CD4-positive, alpha-beta memory T cell (primary cell): ENCODE data around the gene EIPR1. TPM values are rescaled to one million over a fixed set of nuclear protein-coding genes. Genes with fewer than 3 reads are reported as not detected.

Source experiments
- CTCF ChIA-PET: fragments of 350-600 bp; sonication (Branson Sonifier 250); formaldehyde crosslinking; loops from one replicate; lab custom pipeline; 2021; ENCODE audit warnings: inconsistent platforms; ENCODE audit not compliant: partially characterized antibody; lab: Charles Lee
- POLR2A ChIA-PET: fragments of 350-600 bp; sonication (Branson Sonifier 250); formaldehyde crosslinking; loops from one replicate; lab custom pipeline; 2021; ENCODE audit not compliant: partially characterized antibody; lab: Charles Lee
- DNase-seq, 5 donors: peaks; one replicate each; pipeline versions ENCODE4 v3.0.0 to v3.0.0-alpha.2; 2020 to 2022; ENCODE audit warnings: mixed read lengths in 1 of 5
- H3K27ac ChIP-seq: one replicate; pipeline ENCODE4 v1.7.0; 2013; ENCODE audit warnings: low read depth, low read length
- H3K27me3 ChIP-seq: 2 replicates; pipeline ENCODE4 v1.7.0; 2013; ENCODE audit warnings: mild to moderate bottlenecking, low read length, moderate library complexity; ENCODE audit not compliant: insufficient read depth
- H3K36me3 ChIP-seq: 2 replicates; pipeline ENCODE4 v1.7.0; 2013; ENCODE audit warnings: mild to moderate bottlenecking, low read length, moderate library complexity; ENCODE audit not compliant: insufficient read depth
- H3K4me1 ChIP-seq: 2 replicates; pipeline ENCODE4 v1.7.0; 2013; ENCODE audit warnings: mild to moderate bottlenecking, low read length, moderate library complexity; ENCODE audit not compliant: insufficient read depth
- H3K4me3 ChIP-seq, 2 donors: one replicate each; pipeline ENCODE4 v1.7.0; 2013; ENCODE audit warnings: low read length in 2 of 2, mild to moderate bottlenecking in 1 of 2
- H3K9me3 ChIP-seq, 2 donors: one replicate each; pipeline ENCODE4 v1.7.0; 2013; ENCODE audit warnings: low read length in 2 of 2, control low read depth in 1 of 2; ENCODE audit not compliant: control insufficient read depth in 1 of 2
- H3K27ac Mint-ChIP-seq, 7 donors: one replicate each; pipeline ENCODE4 v1.8.0; 2020 to 2021; ENCODE audit warnings: mixed read lengths in 7 of 7, mild to moderate bottlenecking in 6 of 7, inconsistent platforms in 3 of 7, moderate library complexity in 3 of 7
- H3K27me3 Mint-ChIP-seq, 2 donors: one replicate each; pipeline ENCODE4 v1.8.0; 2020 to 2021; ENCODE audit warnings: mixed read lengths in 2 of 2
- H3K36me3 Mint-ChIP-seq, 2 donors: one replicate each; pipeline ENCODE4 v1.8.0; 2020 to 2021; ENCODE audit warnings: mixed read lengths in 2 of 2, inconsistent platforms in 1 of 2, mild to moderate bottlenecking in 1 of 2
- H3K4me1 Mint-ChIP-seq, 4 donors: one replicate each; pipeline ENCODE4 v1.8.0; 2020 to 2021; ENCODE audit warnings: mixed read lengths in 4 of 4, mild to moderate bottlenecking in 1 of 4
- H3K4me3 Mint-ChIP-seq, 8 donors: one replicate each; pipeline ENCODE4 v1.8.0; 2020 to 2021; ENCODE audit warnings: mixed read lengths in 8 of 8, mild to moderate bottlenecking in 7 of 8, moderate library complexity in 6 of 8, inconsistent platforms in 3 of 8
- H3K9me3 Mint-ChIP-seq, 8 donors: one replicate each; pipeline ENCODE4 v1.8.0; 2020 to 2021; ENCODE audit warnings: mixed read lengths in 8 of 8, mild to moderate bottlenecking in 5 of 8, inconsistent platforms in 3 of 8, moderate library complexity in 1 of 8
- intact Hi-C: fragments of 100-400 bp; cut with micrococcal nuclease; formaldehyde crosslinking; loops from one replicate; pipeline ENCODE4 v1.15.1; 2023
- polyA plus RNA-seq, 2 donors: library from polyadenylated mRNA; unstranded; fragments of 300-500 nt; fragmentation: Illumina TruSeq; gene quantifications; one replicate each; pipeline ENCODE4 v1.2.3, GENCODE V29; 2021
- total RNA-seq, 2 experiments: library from RNA; stranded (reverse); gene quantifications; one replicate each; pipeline ENCODE4 v1.2.3, GENCODE V29; 2021

Gene EIPR1
- total and polyA plus RNA-seq, 4 experiments from 2014 or later: 18.2 to 48.0 (median 26.2) TPM

- H3K9me3 Mint-ChIP-seq: no peaks in the 10 kb centered on the region
- no peaks in the 10 kb centered on the region for H3K27me3 Mint-ChIP-seq
- Histone ChIP-seq H3K4me3 (no peak overlapping the region), H3K4me1 (peaks cover 50% of the 10 kb centered on the region), H3K27me3 (no peaks in the 10 kb centered on the region), H3K36me3 (no peaks in the 10 kb centered on the region), H3K27ac (peak overlapping the region; percentile 36), H3K9me3 (no peaks in the 10 kb centered on the region)
- intact Hi-C loops: loop anchor here (2.0 kb wide), 1 partner anchor 19 kb away; no protein-coding TSS in a partner anchor
- H3K27ac Mint-ChIP-seq: peak overlapping the region; percentile 26 to 93 (median 87)
- H3K4me3 Mint-ChIP-seq: peak overlapping the region; percentile 32 to 81 (median 73)
- no peak for DNase-seq
- peaks cover 2 to 7% of the 10 kb centered on the region in 2 donors for H3K36me3 Mint-ChIP-seq
- ChIA-PET CTCF (interaction anchor here (0.9 to 1.1 kb wide), 2 partner anchors 18 to 409 kb away, joined by 3 read pairs; no protein-coding TSS in a partner anchor), POLR2A (interaction anchor here (1.1 to 2.4 kb wide), 5 partner anchors 18 to 277 kb away, joined by 3 to 23 read pairs (median 4); partner anchors contain the start of genes EIPR1 and TRAPPC12)
- H3K4me1 Mint-ChIP-seq: peaks cover 12 to 29% (median 19%) of the 10 kb centered on the region in 4 donors
These were observed 135.5 kb downstream of the EIPR1 start for GRCh38 chr2:3241971-3242746.

- peaks cover 17 to 32% (median 20%) of the 10 kb centered on the region in 4 donors for H3K4me1 Mint-ChIP-seq
- Histone ChIP-seq H3K27me3 (no peaks in the 10 kb centered on the region), H3K4me1 (peaks cover 50% of the 10 kb centered on the region), H3K4me3 (no peak overlapping the region), H3K36me3 (no peaks in the 10 kb centered on the region), H3K27ac (no peak overlapping the region), H3K9me3 (no peaks in the 10 kb centered on the region)
- ChIA-PET CTCF (no interaction called here), POLR2A (interaction anchor here (0.8 kb wide), 1 partner anchor 9 kb away, joined by 3 read pairs; no protein-coding TSS in a partner anchor)
- H3K36me3 Mint-ChIP-seq: peaks cover 4 to 16% of the 10 kb centered on the region in 2 donors
- no peaks in the 10 kb centered on the region for H3K9me3 Mint-ChIP-seq
- intact Hi-C loops: no loop called here
- H3K27ac Mint-ChIP-seq: peak overlapping the region in 1 of 7 donors; percentile 32
- no peak overlapping the region for H3K4me3 Mint-ChIP-seq
- H3K27me3 Mint-ChIP-seq: no peaks in the 10 kb centered on the region
- DNase-seq: peak in 3 of 5 donors; percentile 21 to 43 (median 30)
These were observed 138.4 kb downstream of the EIPR1 start for GRCh38 chr2:3238951-3239841.

- ChIA-PET CTCF (interaction anchor here (0.7 kb wide), 1 partner anchor 151 kb away, joined by 3 read pairs; no protein-coding TSS in a partner anchor), POLR2A (interaction anchor here (0.8 kb wide), 1 partner anchor 70 kb away, joined by 3 read pairs; no protein-coding TSS in a partner anchor)
- Histone ChIP-seq H3K27me3 (no peaks in the 10 kb centered on the region), H3K9me3 (no peaks in the 10 kb centered on the region), H3K36me3 (no peaks in the 10 kb centered on the region), H3K27ac (no peak overlapping the region), H3K4me1 (peaks cover 26% of the 10 kb centered on the region), H3K4me3 (no peak overlapping the region)
- intact Hi-C loops: no loop called here
- Mint-ChIP-seq H3K9me3 (no peaks in the 10 kb centered on the region), H3K36me3 (peaks cover 12 to 24% of the 10 kb centered on the region in 2 donors), H3K27me3 (no peaks in the 10 kb centered on the region), H3K4me3 (no peak overlapping the region), H3K27ac (peak overlapping the region in 3 of 7 donors; percentile 19 to 66 (median 59)), H3K4me1 (peaks cover 6 to 11% (median 9%) of the 10 kb centered on the region in 4 donors)
- DNase-seq: no peak
These were observed 141.1 kb downstream of the EIPR1 start for GRCh38 chr2:3236300-3237045.

GRCh38 chr2:3233877-3234276 lies 143.7 kb downstream of the EIPR1 start:
- ChIA-PET POLR2A (no interaction called here), CTCF (no interaction called here)
- Mint-ChIP-seq H3K4me1 (peaks cover 5 to 11% (median 7%) of the 10 kb centered on the region in 4 donors), H3K4me3 (no peak overlapping the region), H3K27me3 (no peaks in the 10 kb centered on the region), H3K27ac (peak overlapping the region in 1 of 7 donors; percentile 55), H3K36me3 (peaks cover 12 to 28% of the 10 kb centered on the region in 2 donors), H3K9me3 (peaks cover 0 to 6% (median 0%) of the 10 kb centered on the region in 8 donors)
- Histone ChIP-seq H3K9me3 (no peaks in the 10 kb centered on the region), H3K4me1 (peaks cover 5% of the 10 kb centered on the region), H3K4me3 (no peak overlapping the region), H3K36me3 (no peaks in the 10 kb centered on the region), H3K27me3 (no peaks in the 10 kb centered on the region), H3K27ac (no peak overlapping the region)
- intact Hi-C loops: no loop called here
- DNase-seq: no peak

DNA sequence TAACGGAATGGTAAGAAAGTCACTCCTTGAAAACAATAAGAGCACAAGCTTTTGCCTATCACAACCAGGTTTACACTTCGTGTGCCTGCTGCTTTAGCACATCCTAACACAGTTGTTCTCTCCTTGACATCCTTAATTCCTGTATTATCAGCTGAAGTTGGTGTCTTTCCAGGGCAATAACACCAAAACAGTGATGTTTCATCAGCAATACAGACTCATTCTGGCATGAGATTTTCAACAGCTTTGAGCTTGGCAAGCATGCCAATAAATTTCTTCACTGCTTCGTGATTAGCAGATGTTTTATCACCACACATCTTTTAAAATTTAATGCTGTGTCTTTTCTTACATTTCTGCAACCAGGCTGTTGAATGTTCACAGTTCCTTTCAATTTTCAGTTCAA lies 148.4 kb downstream of the EIPR1 start:
- ChIA-PET CTCF (no interaction called here), POLR2A (no interaction called here)
- no peak overlapping the region for H3K4me3 ChIP-seq
- Mint-ChIP-seq H3K27ac (no peak overlapping the region), H3K4me3 (no peak overlapping the region), H3K4me1 (peaks cover 6 to 24% (median 15%) of the 10 kb centered on the region in 4 donors), H3K9me3 (peaks cover 0 to 6% (median 0%) of the 10 kb centered on the region in 8 donors), H3K36me3 (peaks cover 9 to 13% of the 10 kb centered on the region in 2 donors), H3K27me3 (no peaks in the 10 kb centered on the region)
- no peaks in the 10 kb centered on the region for H3K9me3 ChIP-seq
- no peak for DNase-seq
- H3K4me1 ChIP-seq: peaks cover 6% of the 10 kb centered on the region
- H3K36me3 ChIP-seq: no peaks in the 10 kb centered on the region
- no peaks in the 10 kb centered on the region for H3K27me3 ChIP-seq
- no peak overlapping the region for H3K27ac ChIP-seq
- intact Hi-C loops: no loop called here

GRCh38 chr2:3224681-3225080 lies 152.9 kb downstream of the EIPR1 start:
- Mint-ChIP-seq H3K4me3 (peak overlapping the region in 4 of 8 donors; percentile 31 to 73 (median 62)), H3K9me3 (peaks cover 0 to 4% (median under 1%) of the 10 kb centered on the region in 8 donors), H3K27me3 (no peaks in the 10 kb centered on the region), H3K4me1 (peaks cover 30 to 59% (median 42%) of the 10 kb centered on the region in 4 donors), H3K36me3 (peaks cover 0 to 8% of the 10 kb centered on the region in 2 donors), H3K27ac (peak overlapping the region; percentile 95 to 99 (median 98))
- ChIA-PET CTCF (interaction anchor here (1.8 kb wide), 1 partner anchor 9 kb away, joined by 3 read pairs; no protein-coding TSS in a partner anchor), POLR2A (interaction anchor here (0.8 kb wide), 1 partner anchor 17 kb away, joined by 3 read pairs; no protein-coding TSS in a partner anchor)
- no peaks in the 10 kb centered on the region for H3K27me3 ChIP-seq
- H3K4me3 ChIP-seq: no peak overlapping the region
- H3K36me3 ChIP-seq: no peaks in the 10 kb centered on the region
- no peak for DNase-seq
- peaks cover 34% of the 10 kb centered on the region for H3K4me1 ChIP-seq
- intact Hi-C loops: no loop called here
- H3K9me3 ChIP-seq: no peaks in the 10 kb centered on the region
- H3K27ac ChIP-seq: peak overlapping the region; percentile 87
